Esophagus muscularis mucosa (tissue), 4 donors: ENCODE data around the gene CHMP1A. TPM values are rescaled to one million over a fixed set of nuclear protein-coding genes. Genes with fewer than 3 reads are reported as not detected.
"Not testable (repeated sequence)": the region's sequence is repeated elsewhere in the genome, so short reads cannot be mapped to it uniquely, and the experiment has no call there.

Experiments
- DNase-seq: peaks from one replicate; pipeline ENCODE4 v3.0.0-alpha.2; 2017; ENCODE audit errors: extremely low spot score
- H3K27ac ChIP-seq, 4 donors: fragments of 200-600 bp; sonication (generic); replicated peaks in 1 of 4; 1 replicate in 3 of 4; 2 replicates in 1 of 4; pipeline ENCODE4 v1.5.1; 2016 to 2019; ENCODE audit warnings: mild to moderate bottlenecking in 1 of 4
- H3K27me3 ChIP-seq, 4 donors: fragments of 200-600 bp; sonication (generic); one replicate each; pipeline versions ENCODE4 v1.5.1 to v1.6.0; 2016 to 2019
- H3K36me3 ChIP-seq, 4 donors: fragments of 200-600 bp; sonication (generic); one replicate each; pipeline ENCODE4 v1.5.1; 2016 to 2019
- H3K4me1 ChIP-seq, 4 donors: fragments of 200-600 bp; sonication (generic); one replicate each; pipeline ENCODE4 v1.5.1; 2016 to 2019
- H3K4me3 ChIP-seq, 4 donors: fragments of 200-600 bp; sonication (generic); 1 replicate in 2 of 4; 2 replicates in 2 of 4; pipeline ENCODE4 v1.5.1; 2016 to 2019; ENCODE audit warnings: mild to moderate bottlenecking in 4 of 4, moderate library complexity in 1 of 4
- H3K9me3 ChIP-seq, 4 donors: fragments of 200-600 bp; sonication (generic); 1 replicate in 3 of 4; 2 replicates in 1 of 4; pipeline ENCODE4 v1.5.1; 2016 to 2019
- EP300 ChIP-seq: sonication (generic); formaldehyde crosslinking; IDR thresholded peaks from one replicate; pipeline ENCODE4 v1.6.1; 2017; ENCODE audit warnings: antibody characterized with exemption
- POLR2A ChIP-seq: fragments of 450-650 bp; IDR thresholded peaks from one replicate; pipeline ENCODE4 v1.6.1; 2017; ENCODE audit warnings: antibody characterized with exemption, moderate library complexity, mild to moderate bottlenecking, low read depth
- POLR2AphosphoS5 ChIP-seq, 2 donors: sonication (generic); formaldehyde crosslinking; IDR thresholded peaks; one replicate each; pipeline ENCODE4 v1.6.1; 2017; ENCODE audit warnings: antibody characterized with exemption in 2 of 2
- WGBS: methylation state at CpG from one replicate; pipeline ENCODE4 v1.1.5; 2018; 5-methylcytosine and 5-hydroxymethylcytosine counted together
- intact Hi-C: fragments of 100-400 bp; cut with DNase I; formaldehyde crosslinking; loops from one replicate; pipeline ENCODE4 v1.15.1; 2023
- total RNA-seq, 4 donors: library from RNA; depleted of rRNA; stranded (reverse); fragments of >200 nt; gene quantifications; one replicate each; pipeline versions ENCODE4 v1.1.0 to v1.2.1, GENCODE V29; 2016
- TF ChIP-seq, protein P1 (sequence below), 3 experiments: fragments of 200-600 bp in 2 of 3; fragments of 450-650 bp in 1 of 3; sonication (generic) in 2 of 3; IDR thresholded peaks; one replicate each; pipeline ENCODE4 v1.5.1; 2017 to 2019; ENCODE audit warnings: antibody characterized with exemption in 3 of 3, mild to moderate bottlenecking in 2 of 3, moderate library complexity in 1 of 3

CHMP1A gene
- total RNA-seq, 4 donors from 2014 or later, result 71.8 to 117 (median 87.8) TPM

DNA sequence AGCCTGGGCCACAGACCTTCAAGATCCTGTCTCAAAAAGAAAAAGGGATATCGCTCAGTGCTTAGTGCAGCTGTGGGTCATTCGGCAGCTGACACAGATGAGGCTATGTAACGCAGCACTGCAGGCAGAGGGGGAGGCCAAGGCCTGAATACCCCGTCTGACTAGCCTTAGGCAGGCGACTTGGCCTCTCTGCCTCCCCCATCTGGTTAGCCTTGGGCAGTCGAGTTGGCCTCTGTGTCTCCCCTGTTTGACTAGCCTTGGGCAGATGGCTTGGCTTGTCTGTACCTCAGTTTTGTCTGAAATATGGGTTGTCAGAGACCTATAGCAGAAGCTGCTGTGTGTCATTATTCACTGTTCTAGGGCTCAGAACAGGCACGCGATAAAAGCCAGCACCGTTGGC, 10.1 kb upstream of the CHMP1A start:
- no peak for TF ChIP-seq POLR2AphosphoS5 (IDR thresholded peaks at IDR 0.05)
- TF ChIP-seq, protein P1, sequence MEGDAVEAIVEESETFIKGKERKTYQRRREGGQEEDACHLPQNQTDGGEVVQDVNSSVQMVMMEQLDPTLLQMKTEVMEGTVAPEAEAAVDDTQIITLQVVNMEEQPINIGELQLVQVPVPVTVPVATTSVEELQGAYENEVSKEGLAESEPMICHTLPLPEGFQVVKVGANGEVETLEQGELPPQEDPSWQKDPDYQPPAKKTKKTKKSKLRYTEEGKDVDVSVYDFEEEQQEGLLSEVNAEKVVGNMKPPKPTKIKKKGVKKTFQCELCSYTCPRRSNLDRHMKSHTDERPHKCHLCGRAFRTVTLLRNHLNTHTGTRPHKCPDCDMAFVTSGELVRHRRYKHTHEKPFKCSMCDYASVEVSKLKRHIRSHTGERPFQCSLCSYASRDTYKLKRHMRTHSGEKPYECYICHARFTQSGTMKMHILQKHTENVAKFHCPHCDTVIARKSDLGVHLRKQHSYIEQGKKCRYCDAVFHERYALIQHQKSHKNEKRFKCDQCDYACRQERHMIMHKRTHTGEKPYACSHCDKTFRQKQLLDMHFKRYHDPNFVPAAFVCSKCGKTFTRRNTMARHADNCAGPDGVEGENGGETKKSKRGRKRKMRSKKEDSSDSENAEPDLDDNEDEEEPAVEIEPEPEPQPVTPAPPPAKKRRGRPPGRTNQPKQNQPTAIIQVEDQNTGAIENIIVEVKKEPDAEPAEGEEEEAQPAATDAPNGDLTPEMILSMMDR (IDR thresholded peaks at IDR 0.05), result no peak
- TF ChIP-seq EP300, result no peak
- TF ChIP-seq POLR2A, result no peak
- WGBS, result 86% methylated on average over 7 of the region's 9 CpGs
- no peaks in the 10 kb centered on the region for H3K9me3 ChIP-seq

DNA sequence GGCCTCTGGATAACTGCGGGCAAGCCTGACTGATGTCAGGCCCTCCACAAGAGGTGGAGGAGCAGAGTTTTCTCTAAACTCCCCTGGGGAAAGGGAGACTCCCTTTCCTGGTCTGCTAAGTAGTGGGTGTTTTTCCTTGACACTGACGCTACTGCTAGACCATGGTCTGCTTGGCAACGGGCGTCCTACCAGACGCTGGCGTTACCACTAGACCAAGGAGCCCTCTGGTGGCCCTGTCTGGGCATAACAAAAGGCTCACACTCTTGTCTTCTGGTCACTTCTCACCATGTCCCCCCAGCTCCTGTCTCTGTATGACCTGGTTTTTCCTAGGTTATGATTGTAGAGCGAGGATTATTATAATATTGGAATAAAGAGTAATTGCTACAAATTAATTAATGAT, 9.5 kb upstream of the CHMP1A start:
- H3K9me3 ChIP-seq, H3K27me3 ChIP-seq, H3K4me3 ChIP-seq, H3K27ac ChIP-seq, H3K4me1 ChIP-seq, intact Hi-C loops, DNase-seq: not testable (repeated sequence)
- WGBS, result 59% methylated on average over 6 of the region's 7 CpGs
- peaks cover 0 to 27% (median 18%) of the 10 kb centered on the region in 4 donors for H3K36me3 ChIP-seq
- TF ChIP-seq, protein P1 (IDR thresholded peaks at IDR 0.05), result peak in 1 of 3 experiments; percentile 29

More for the DNA sequence above, 10.1 kb upstream of the CHMP1A start:
- DNase-seq, result no peak
- intact Hi-C loops, result no loop called here
- no peak overlapping the region for H3K27ac ChIP-seq
- H3K36me3 ChIP-seq, result peaks cover 0 to 21% (median 15%) of the 10 kb centered on the region in 4 donors
- no peak overlapping the region for H3K4me3 ChIP-seq
- no peaks in the 10 kb centered on the region for H3K27me3 ChIP-seq
- H3K4me1 ChIP-seq, result no peaks in the 10 kb centered on the region

DNA sequence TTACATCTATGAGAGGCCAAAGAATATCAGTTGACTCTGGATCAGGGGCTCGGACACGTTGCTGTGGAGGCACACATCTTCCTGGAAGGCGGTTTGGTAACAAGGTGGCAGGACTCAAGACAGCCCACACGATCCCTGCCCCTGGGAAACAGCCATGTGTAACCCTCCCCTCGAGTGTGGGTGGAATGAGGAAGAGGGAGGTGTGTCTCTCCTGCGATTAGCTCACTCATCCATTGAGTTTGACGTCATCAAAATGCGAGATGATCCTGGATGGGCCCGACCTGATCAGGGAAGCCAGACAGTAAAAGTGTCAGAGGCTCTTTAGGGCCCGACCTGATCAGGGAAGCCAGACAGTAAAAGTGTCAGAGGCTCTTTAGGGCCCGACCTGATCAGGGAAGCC, 6.7 kb upstream of the CHMP1A start:
- Histone ChIP-seq H3K4me1 (peaks cover under 1 to 11% (median under 1%) of the 10 kb centered on the region in 4 donors), H3K36me3 (peaks cover 0 to 47% (median 31%) of the 10 kb centered on the region in 4 donors)
- H3K27me3 ChIP-seq, intact Hi-C loops, H3K9me3 ChIP-seq, H3K27ac ChIP-seq, H3K4me3 ChIP-seq, DNase-seq: not testable (repeated sequence)
- 90% methylated on average over 11 of the region's 11 CpGs for WGBS

DNA sequence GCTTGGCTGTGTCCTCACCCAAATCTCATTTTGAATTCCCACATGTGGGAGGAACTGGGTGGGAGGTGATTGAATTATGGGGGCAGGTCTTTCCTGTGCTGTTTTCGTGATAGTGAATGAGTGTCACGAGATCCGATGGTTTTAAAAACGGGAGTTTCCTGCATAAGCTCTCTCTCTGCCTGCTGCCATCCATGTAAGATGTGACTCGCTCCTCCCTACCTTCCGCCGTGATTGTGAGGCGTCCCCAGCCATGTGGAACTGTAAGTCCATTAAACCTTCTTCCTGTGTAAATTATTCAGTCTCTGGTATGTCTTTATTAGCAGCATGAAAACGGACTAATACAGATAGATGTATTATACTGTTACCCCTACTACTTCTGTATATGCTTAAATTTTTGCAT, 3.7 kb upstream of the CHMP1A start:
- no peak overlapping the region for H3K4me3 ChIP-seq
- H3K9me3 ChIP-seq, result no peaks in the 10 kb centered on the region
- TF ChIP-seq POLR2A (no peak), POLR2AphosphoS5 (IDR thresholded peaks at IDR 0.05) (no peak), EP300 (no peak)
- TF ChIP-seq, protein P1 (IDR thresholded peaks at IDR 0.05), result no peak
- intact Hi-C loops, result no loop called here
- H3K36me3 ChIP-seq, result peaks cover 0 to 47% (median 31%) of the 10 kb centered on the region in 4 donors
- no peaks in the 10 kb centered on the region for H3K27me3 ChIP-seq
- H3K27ac ChIP-seq, result no peak overlapping the region
- DNase-seq, result no peak
- WGBS, result 92% methylated on average over 9 of the region's 9 CpGs
- peaks cover 17 to 33% (median 21%) of the 10 kb centered on the region in 4 donors for H3K4me1 ChIP-seq

DNA sequence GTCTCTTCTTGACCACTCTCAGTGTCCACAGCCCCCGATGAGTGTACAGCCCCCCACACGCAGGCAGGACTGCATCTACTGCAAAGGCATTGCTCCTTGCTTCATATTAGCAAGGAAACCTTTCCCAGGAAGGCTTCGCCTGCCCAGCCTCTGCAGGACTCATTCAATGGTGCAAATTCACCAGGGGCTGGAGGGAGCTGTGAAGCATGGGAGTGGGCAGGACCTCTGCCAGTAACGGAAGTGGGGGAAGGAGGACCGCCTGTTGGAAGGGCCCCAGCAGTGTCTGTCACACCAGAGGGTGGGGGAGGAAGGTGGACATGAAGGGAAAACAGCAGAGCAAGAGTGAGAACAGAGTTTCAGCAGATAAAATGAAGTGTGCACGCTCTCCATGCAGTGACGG, 2.6 kb upstream of the CHMP1A start:
- Histone ChIP-seq H3K4me1 (peaks cover 19 to 44% (median 24%) of the 10 kb centered on the region in 4 donors), H3K27ac (no peak overlapping the region), H3K36me3 (peaks cover 0 to 47% (median 31%) of the 10 kb centered on the region in 4 donors), H3K4me3 (no peak overlapping the region), H3K27me3 (no peaks in the 10 kb centered on the region), H3K9me3 (no peaks in the 10 kb centered on the region)
- intact Hi-C loops, result no loop called here
- WGBS, result 90% methylated on average over 6 of the region's 7 CpGs
- no peak for TF ChIP-seq POLR2A
- TF ChIP-seq, protein P1 (IDR thresholded peaks at IDR 0.05), result no peak
- TF ChIP-seq POLR2AphosphoS5 (IDR thresholded peaks at IDR 0.05), result no peak
- no peak for TF ChIP-seq EP300
- DNase-seq, result no peak
